ENCODE results near the gene SLBP.

Gene SLBP

DNA sequence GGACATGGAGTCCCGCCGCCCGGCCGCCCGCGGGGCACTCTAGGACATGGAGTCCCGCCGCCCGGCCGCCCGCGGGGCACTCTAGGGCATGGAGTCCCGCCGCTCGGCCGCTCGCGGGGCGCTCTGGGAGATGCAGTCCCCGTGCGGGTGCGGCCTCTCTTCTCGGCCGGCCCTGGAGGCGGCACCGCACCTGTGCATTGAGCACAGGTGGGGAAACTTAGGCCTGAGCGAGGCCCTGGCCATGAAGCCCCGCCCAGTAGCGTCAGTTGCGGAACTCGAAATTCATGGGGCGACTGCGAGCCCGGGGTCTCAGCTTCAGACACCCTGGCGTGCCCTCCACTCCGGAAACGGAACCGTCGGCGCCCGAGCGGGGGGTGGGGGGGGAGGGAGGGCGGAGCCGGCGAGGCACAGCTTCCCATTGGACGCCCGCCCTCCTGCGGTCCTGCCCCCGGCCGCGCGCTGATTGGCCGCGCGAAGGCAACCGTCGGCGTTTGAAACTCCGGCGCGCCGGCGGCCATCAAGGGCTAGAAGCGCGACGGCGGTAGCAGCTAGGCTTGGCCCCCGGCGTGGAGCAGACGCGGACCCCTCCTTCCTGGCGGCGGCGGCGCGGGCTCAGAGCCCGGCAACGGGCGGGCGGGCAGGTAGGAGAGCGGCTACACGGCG lies 9.0 kb upstream of the SLBP start, which contains the start of the genes TACC3 and TMEM129:
Gene TACC3 (plus strand): TSS at position 519 of the 663 bp plus-strand sequence. CDS start 1,901 bp downstream, outside the sequence.
Gene TMEM129 (minus strand): TSS at position 321 of the 663 bp plus-strand sequence. CDS start 486 bp downstream, outside the sequence.
- TF ChIP-seq, protein P1, sequence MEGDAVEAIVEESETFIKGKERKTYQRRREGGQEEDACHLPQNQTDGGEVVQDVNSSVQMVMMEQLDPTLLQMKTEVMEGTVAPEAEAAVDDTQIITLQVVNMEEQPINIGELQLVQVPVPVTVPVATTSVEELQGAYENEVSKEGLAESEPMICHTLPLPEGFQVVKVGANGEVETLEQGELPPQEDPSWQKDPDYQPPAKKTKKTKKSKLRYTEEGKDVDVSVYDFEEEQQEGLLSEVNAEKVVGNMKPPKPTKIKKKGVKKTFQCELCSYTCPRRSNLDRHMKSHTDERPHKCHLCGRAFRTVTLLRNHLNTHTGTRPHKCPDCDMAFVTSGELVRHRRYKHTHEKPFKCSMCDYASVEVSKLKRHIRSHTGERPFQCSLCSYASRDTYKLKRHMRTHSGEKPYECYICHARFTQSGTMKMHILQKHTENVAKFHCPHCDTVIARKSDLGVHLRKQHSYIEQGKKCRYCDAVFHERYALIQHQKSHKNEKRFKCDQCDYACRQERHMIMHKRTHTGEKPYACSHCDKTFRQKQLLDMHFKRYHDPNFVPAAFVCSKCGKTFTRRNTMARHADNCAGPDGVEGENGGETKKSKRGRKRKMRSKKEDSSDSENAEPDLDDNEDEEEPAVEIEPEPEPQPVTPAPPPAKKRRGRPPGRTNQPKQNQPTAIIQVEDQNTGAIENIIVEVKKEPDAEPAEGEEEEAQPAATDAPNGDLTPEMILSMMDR (IDR thresholded peaks at IDR 0.05; ENCODE audit: insufficient read depth, missing control alignments) = no peak
- DNase-seq (ENCODE audit: insufficient read length, low spot score) (peak; percentile 98), FAIRE-seq (no peak)

DNA sequence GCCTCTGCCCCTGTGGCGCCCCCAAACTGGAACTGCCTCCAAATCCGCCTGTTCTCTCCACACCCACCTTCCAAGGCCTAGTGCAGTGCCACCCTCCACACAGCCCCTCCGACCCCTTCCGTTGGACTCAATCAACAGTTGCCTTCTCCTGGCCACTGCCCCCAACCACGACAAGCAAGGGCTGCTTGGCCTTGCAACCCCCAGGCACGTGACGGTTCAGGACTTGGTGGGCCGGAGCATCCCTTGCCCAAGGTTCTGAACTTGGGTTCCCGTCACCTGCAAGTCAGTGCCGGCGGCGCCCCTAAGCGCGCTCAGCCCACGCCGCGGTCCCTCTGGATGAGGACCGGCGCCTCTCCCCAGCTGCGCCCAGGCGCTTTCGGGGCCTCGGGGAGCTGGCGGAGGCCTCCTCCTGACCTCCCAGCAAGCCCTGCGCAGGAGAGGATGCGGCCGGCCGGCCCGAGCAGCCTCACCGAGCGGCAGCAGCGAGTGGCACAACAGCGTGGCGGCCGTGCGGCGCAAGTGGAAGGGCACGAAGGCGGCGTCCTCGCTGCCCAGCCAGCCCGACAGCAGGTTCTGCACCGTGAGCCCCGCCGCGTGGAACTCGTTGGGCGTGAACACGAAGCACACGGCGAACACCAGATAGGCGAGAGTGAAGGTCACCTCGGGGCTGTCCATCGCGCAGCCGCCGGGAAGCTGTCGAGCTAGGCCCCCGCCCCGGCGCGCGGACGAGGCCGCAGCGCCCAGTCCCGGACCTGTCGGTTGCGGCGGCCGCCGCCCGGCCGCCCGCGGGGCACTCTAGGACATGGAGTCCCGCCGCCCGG lies 8.3 kb upstream of the SLBP start:
- TF ChIP-seq, protein P1 (IDR thresholded peaks at IDR 0.05; ENCODE audit: insufficient read depth, missing control alignments) = no peak
- FAIRE-seq (no peak), DNase-seq (ENCODE audit: insufficient read length, low spot score) (no peak)

DNA sequence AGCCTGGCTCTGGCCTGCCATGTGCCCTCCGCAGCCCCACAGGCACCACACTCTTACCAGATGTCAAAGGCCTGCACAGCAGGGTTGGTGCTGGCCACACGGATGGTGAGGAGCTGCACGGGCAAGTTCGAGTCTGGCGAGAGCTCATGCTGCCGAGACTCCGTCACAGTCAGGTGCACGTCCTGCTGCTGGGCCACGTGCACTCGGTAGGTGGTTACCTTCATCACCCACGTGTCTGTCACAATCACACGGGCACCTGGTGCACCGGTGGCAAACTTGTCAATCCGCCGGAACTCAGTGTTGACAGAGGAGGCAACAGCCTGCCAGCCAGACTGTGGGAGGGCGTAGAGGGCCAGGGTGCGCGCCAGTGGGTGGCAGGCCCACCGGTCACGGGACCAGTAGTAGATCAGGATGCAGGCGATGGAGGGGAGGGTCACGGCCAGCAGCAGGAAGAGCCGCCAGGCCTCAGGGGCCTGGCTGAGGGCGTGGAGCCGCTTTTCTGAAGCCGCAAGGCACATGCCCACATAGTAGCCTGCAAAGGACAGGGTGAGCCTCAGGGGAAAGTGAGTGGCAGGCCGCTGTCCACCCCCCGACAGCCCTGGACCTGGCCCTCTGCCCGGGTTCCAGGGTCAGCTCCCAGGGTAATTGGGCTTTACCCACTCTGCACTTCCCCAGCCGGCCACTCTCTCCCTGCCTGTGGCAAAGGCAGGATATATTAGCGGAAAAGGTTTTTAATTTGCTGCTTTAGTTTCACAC lies 6.2 kb upstream of the SLBP start:
- TF ChIP-seq, protein P1 (IDR thresholded peaks at IDR 0.05; ENCODE audit: insufficient read depth, missing control alignments) = no peak
- DNase-seq (ENCODE audit: insufficient read length, low spot score) (no peak), FAIRE-seq (no peak)

DNA sequence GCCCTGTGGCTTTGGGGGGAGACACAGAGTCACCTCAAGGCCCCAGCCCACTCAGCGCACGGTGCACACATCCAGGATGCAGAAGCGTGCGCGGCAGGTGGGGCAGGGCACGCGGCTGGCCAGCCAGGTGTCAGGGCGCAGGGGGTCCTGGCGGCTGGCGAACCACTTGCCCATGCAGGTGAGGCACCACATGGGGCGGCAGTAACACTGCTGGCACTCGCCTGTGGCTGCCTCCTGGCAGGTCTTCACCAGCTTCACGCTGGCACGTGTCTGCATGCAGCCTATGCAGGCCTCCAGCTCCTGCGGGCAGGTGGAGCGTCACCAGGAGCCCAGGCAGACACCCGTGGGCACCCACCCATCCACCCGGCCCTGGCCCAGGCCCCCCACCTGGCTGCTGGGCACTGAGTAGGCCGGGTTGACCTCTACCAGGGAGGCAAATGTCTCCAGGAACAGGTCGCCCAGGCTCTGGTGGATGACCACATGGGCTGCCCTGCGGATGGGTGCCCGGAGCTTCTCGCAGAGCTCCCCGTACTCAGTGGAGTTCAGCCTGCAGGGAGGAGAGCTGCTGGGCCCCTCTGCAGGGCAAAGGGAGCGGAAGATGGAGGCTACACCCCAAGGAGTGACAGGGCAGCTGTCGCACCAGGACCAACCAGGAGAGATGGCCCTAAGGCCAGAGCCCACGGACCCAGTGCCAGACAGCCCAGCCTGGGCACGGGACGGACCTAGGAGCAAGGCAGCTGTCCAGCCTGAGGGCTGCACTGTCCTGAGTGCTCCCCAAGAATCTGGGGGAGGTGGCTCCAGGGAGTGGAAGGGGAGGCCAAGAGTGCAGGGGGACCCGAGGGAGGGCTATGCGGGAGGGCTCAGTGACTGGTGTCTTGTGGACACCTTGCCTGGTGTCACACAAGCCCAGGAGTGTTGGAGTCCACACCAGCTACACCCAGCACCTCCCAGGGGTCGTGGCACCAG lies 5.3 kb upstream of the SLBP start:
- TF ChIP-seq, protein P1 (IDR thresholded peaks at IDR 0.05; ENCODE audit: insufficient read depth, missing control alignments) = no peak
- no peak for DNase-seq (ENCODE audit: insufficient read length, low spot score)
- no peak for FAIRE-seq

DNA sequence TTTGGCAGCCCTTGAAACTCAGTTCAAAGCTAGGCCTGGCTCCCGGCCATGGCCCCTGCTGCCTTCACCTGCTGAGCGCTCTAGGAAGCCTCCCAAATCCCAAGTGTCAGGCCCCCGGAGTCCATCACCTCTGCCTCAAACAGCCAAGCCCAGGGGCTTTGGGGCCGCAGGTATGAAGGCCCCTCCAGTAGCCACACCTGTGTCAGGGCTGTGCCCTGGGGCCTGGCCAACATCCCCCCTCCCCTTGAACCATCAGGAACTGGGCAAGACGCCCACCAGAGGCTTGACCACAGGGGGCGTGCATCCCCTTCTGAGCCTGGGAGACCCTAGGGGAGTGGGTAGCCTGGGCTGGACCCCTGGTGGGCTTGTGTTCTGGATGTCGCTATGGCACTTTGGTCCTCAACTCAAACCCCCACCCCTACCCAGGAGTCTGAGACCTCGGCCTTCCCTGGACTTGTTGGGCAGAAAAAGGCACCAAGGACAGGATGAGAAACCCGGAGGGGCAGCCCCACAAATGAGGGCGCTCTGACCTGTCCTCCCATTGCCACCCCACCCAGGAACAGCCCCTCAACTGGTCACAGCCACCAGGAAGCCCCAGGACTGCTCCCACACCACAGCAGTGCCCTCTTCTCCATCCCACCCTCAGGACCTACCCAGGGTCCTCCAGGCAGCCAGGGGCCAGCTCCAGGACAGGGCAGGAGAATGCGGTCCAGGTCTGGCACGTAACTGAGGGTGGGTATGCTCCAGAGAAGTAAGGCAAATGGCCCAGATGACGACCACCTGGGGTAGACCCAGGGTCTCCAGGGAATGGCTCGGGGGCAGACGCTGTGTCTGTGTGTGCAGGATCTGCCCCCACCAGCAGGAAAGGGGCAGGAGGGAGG lies 4.2 kb upstream of the SLBP start:
- DNase-seq (ENCODE audit: insufficient read length, low spot score) (no peak), FAIRE-seq (no peak)
- TF ChIP-seq, protein P1 (IDR thresholded peaks at IDR 0.05; ENCODE audit: insufficient read depth, missing control alignments) = no peak
